Astrocyte (in vitro differentiated cells and primary cell): Measurements from ENCODE around the gene PTGES3L. TPM values are rescaled to one million over a fixed set of nuclear protein-coding genes. Genes with fewer than 3 reads are reported as not detected.
A peak's percentile ranks its signal among the peaks of the same experiment; 100 is the strongest.

ENCODE experiments used
- DNase-seq: peaks from one replicate; pipeline ENCODE4 v3.0.0-alpha.2; 2010; ENCODE audit warnings: low read depth
- FAIRE-seq: peaks from 2 replicates; lab custom pipeline; 2011; peaks lifted over from hg19 to GRCh38; lab: Jason Lieb, UNC
- H2AFZ ChIP-seq: 2 replicates; pipeline ENCODE4 v1.6.0; 2012; ENCODE audit warnings: low read depth, low read length, inconsistent platforms
- H3K27ac ChIP-seq: 2 replicates; pipeline ENCODE4 v1.5.1; 2011; ENCODE audit warnings: low read depth, low read length, inconsistent platforms
- H3K27me3 ChIP-seq: 2 replicates; pipeline ENCODE4 v1.6.0; 2011; ENCODE audit warnings: low read length, inconsistent platforms; ENCODE audit not compliant: insufficient read depth
- H3K36me3 ChIP-seq: 2 replicates; pipeline ENCODE4 v1.5.1; 2011; ENCODE audit warnings: low read length, inconsistent platforms; ENCODE audit not compliant: insufficient read depth
- H3K4me1 ChIP-seq: 2 replicates; pipeline ENCODE4 v1.5.1; 2011; ENCODE audit warnings: low read length, inconsistent platforms; ENCODE audit not compliant: insufficient read depth
- H3K4me2 ChIP-seq: 2 replicates; pipeline ENCODE4 v1.6.0; 2012; ENCODE audit warnings: low read length, inconsistent platforms
- H3K4me3 ChIP-seq: 2 replicates; pipeline ENCODE4 v1.5.1; 2011; ENCODE audit warnings: low read depth, mild to moderate bottlenecking, low read length, inconsistent platforms; ENCODE audit not compliant: insufficient read depth
- H3K79me2 ChIP-seq: 2 replicates; pipeline ENCODE4 v1.6.0; 2012; ENCODE audit warnings: mild to moderate bottlenecking, low read length, inconsistent platforms; ENCODE audit not compliant: insufficient read depth
- H3K9ac ChIP-seq: 2 replicates; pipeline ENCODE4 v1.6.0; 2012; ENCODE audit warnings: mild to moderate bottlenecking, low read length, inconsistent platforms
- H3K9me3 ChIP-seq: 2 replicates; pipeline ENCODE4 v1.5.1; 2012; ENCODE audit warnings: low read depth, mild to moderate bottlenecking, low read length, inconsistent platforms; ENCODE audit not compliant: insufficient read depth
- H4K20me1 ChIP-seq: 2 replicates; pipeline ENCODE4 v1.6.0; 2012; ENCODE audit warnings: low read length, inconsistent platforms; ENCODE audit not compliant: insufficient read depth
- H3K27ac Mint-ChIP-seq: one replicate; pipeline ENCODE4 v1.8.0; 2021; ENCODE audit warnings: mild to moderate bottlenecking, mixed read lengths; ENCODE audit not compliant: unreplicated experiment
- H3K27me3 Mint-ChIP-seq: one replicate; pipeline ENCODE4 v1.8.0; 2021; ENCODE audit warnings: low read depth, mixed read lengths; ENCODE audit not compliant: unreplicated experiment
- H3K36me3 Mint-ChIP-seq: one replicate; pipeline ENCODE4 v1.8.0; 2021; ENCODE audit warnings: low read depth, mixed read lengths; ENCODE audit not compliant: unreplicated experiment
- H3K4me1 Mint-ChIP-seq: one replicate; pipeline ENCODE4 v1.8.0; 2021; ENCODE audit warnings: low read depth, mixed read lengths; ENCODE audit not compliant: unreplicated experiment
- H3K4me3 Mint-ChIP-seq: one replicate; pipeline ENCODE4 v1.8.0; 2021; ENCODE audit warnings: mild to moderate bottlenecking, moderate library complexity, mixed read lengths; ENCODE audit not compliant: unreplicated experiment
- H3K9me3 Mint-ChIP-seq: one replicate; pipeline ENCODE4 v1.8.0; 2021; ENCODE audit warnings: mild to moderate bottlenecking, mixed read lengths; ENCODE audit not compliant: unreplicated experiment
- CTCF ChIP-seq: IDR thresholded peaks from 2 replicates; pipeline ENCODE4 v1.5.1; 2011; ENCODE audit warnings: low read depth, mild to moderate bottlenecking, inconsistent platforms, low read length, moderate library complexity; ENCODE audit not compliant: insufficient read depth
- EZH2 ChIP-seq: IDR thresholded peaks from 2 replicates; pipeline ENCODE4 v1.6.1; 2012; ENCODE audit warnings: mild to moderate bottlenecking, low read length, inconsistent platforms; ENCODE audit not compliant: insufficient read depth
- total RNA-seq: library from RNA; stranded (reverse); gene quantifications from 2 replicates; pipeline ENCODE4 v1.2.1, GENCODE V29; 2021

Gene PTGES3L
- total RNA-seq, 1 donor from 2014 or later: 5.1 TPM

GRCh38 chr17:42944211-42944610 lies 35.7 kb downstream of the PTGES3L start:
- TF ChIP-seq EZH2 (no peak), CTCF (no peak)
- Mint-ChIP-seq H3K4me1 (no peaks in the 10 kb centered on the region), H3K9me3 (no peaks in the 10 kb centered on the region), H3K36me3 (no peaks in the 10 kb centered on the region), H3K4me3 (no peak overlapping the region), H3K27me3 (peaks cover 6% of the 10 kb centered on the region), H3K27ac (no peak overlapping the region)
- Histone ChIP-seq H3K4me1 (no peaks in the 10 kb centered on the region), H2AFZ (no peak overlapping the region), H3K27ac (no peak overlapping the region), H4K20me1 (no peaks in the 10 kb centered on the region), H3K9ac (no peak overlapping the region), H3K4me3 (no peak overlapping the region), H3K9me3 (no peaks in the 10 kb centered on the region), H3K4me2 (no peak overlapping the region), H3K79me2 (no peaks in the 10 kb centered on the region), H3K36me3 (no peaks in the 10 kb centered on the region), H3K27me3 (peaks cover 4% of the 10 kb centered on the region)
- FAIRE-seq: no peak
- DNase-seq: no peak

DNA sequence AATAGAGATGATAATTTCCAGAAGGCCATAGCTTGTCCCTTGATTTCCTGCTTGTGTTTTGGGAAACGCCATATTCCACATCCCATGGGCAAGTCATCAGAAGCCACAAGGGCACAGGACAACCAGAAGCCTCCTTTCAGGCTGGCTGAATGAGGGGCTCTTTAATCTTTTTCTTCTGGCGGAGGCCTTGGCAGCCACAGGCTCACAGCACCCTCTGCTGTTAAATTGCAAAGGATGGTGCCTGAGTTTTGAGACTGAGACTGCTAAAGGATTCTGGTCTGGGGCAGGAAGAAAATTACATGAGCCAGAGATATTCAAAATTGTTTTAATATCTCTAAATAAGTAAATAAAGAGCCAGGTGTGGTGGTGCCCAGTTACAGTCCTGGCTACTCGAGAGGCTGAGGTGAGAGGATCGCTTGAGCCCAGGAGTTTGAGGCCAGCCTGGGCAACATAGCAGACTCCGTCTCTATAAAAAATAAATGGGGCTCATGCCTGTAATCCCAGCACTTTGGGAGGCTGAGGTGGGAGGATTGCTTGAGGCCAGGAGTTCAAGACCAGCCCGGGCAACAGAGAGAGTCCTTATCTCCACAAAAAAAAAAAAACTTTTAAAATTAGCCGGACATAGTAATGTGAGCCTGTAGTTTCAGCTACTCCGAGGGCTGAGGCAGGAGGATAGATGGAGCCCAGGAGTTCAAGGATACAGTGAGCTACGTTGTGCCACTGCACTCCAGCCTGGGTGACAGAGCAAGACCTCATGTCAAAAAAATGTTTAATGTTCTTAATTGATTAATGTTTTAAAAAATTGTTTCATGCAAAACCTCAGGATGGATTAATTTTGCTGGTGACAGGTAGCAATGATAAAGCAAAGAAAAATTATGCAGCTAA lies 41.9 kb downstream of the PTGES3L start:
- Histone ChIP-seq H3K36me3 (no peaks in the 10 kb centered on the region), H4K20me1 (no peaks in the 10 kb centered on the region), H3K4me3 (no peak overlapping the region), H3K27ac (no peak overlapping the region), H2AFZ (no peak overlapping the region), H3K9me3 (no peaks in the 10 kb centered on the region), H3K9ac (no peak overlapping the region), H3K27me3 (peaks cover 10% of the 10 kb centered on the region), H3K79me2 (no peaks in the 10 kb centered on the region), H3K4me1 (no peaks in the 10 kb centered on the region), H3K4me2 (no peak overlapping the region)
- Mint-ChIP-seq H3K4me3 (no peak overlapping the region), H3K9me3 (no peaks in the 10 kb centered on the region), H3K36me3 (peaks cover 2% of the 10 kb centered on the region), H3K27ac (no peak overlapping the region), H3K4me1 (no peaks in the 10 kb centered on the region), H3K27me3 (peaks cover 17% of the 10 kb centered on the region)
- TF ChIP-seq CTCF: peak; percentile 70
- TF ChIP-seq EZH2: no peak
- FAIRE-seq (no peak), DNase-seq (peak; percentile 31)

- Mint-ChIP-seq H3K27me3 (peaks cover 9% of the 10 kb centered on the region), H3K4me3 (no peak overlapping the region), H3K4me1 (peaks cover 7% of the 10 kb centered on the region), H3K27ac (no peak overlapping the region), H3K36me3 (peaks cover 2% of the 10 kb centered on the region), H3K9me3 (no peaks in the 10 kb centered on the region)
- H3K9me3 ChIP-seq: no peaks in the 10 kb centered on the region
- no peaks in the 10 kb centered on the region for H3K36me3 ChIP-seq
- FAIRE-seq (no peak), DNase-seq (no peak)
- H3K4me1 ChIP-seq: peaks cover 9% of the 10 kb centered on the region
- H3K79me2 ChIP-seq: no peaks in the 10 kb centered on the region
- H3K27ac ChIP-seq: no peak overlapping the region
- no peak overlapping the region for H3K4me2 ChIP-seq
- TF ChIP-seq CTCF (no peak), EZH2 (no peak)
- peaks cover 6% of the 10 kb centered on the region for H3K27me3 ChIP-seq
- H3K4me3 ChIP-seq: no peak overlapping the region
- H2AFZ ChIP-seq: no peak overlapping the region
- no peaks in the 10 kb centered on the region for H4K20me1 ChIP-seq
- H3K9ac ChIP-seq: no peak overlapping the region
Observed at GRCh38 chr17:42929497-42929844, 50.4 kb downstream of the PTGES3L start.
